IMR-90 (cell line): ENCODE data around the gene ELOVL1. TPM values are rescaled to one million over a fixed set of nuclear protein-coding genes. Genes with fewer than 3 reads are reported as not detected.

Experiments used
- ATAC-seq: fragments of 200-7000 bp; cut with Tn5 transposase; 2 replicates; pipeline ENCODE4 v1.9.1; 2020; ENCODE audit warnings: low read depth, mild to moderate bottlenecking, moderate library complexity
- BruUV-seq: library from RNA; stranded (reverse); fragments of 400-500 nt; replicated peaks from 2 replicates; lab custom pipeline; 2021; lab: Mats Ljungman, UMichigan
- CTCF ChIA-PET: fragments of 300-600 bp; formaldehyde crosslinking; extraction: SDS; loops from one replicate; lab custom pipeline; 2021; ENCODE audit warnings: antibody characterized with exemption; lab: Yijun Ruan, JAX
- POLR2A ChIA-PET: fragments of 300-600 bp; sonication (Branson Sonifier 250); formaldehyde crosslinking; loops from one replicate; lab custom pipeline; 2022; ENCODE audit warnings: antibody characterized with exemption; ENCODE audit not compliant: unreplicated experiment; lab: Charles Lee
- DNase-seq: peaks from one replicate; pipeline ENCODE4 v3.0.0; 2013
- H2AFZ ChIP-seq: replicated peaks from 2 replicates; pipeline ENCODE3; 2013; ENCODE audit warnings: low read length, mild to moderate bottlenecking; ENCODE audit not compliant: poor library complexity
- H2AK5ac ChIP-seq: 2 replicates; pipeline ENCODE4 v1.6.1; 2013; ENCODE audit warnings: low read depth, low read length, inconsistent platforms
- H2AK9ac ChIP-seq: replicated peaks from 2 replicates; pipeline ENCODE3; 2013; ENCODE audit warnings: mild to moderate bottlenecking, low read depth, low read length, moderate library complexity; ENCODE audit not compliant: poor library complexity
- H2BK120ac ChIP-seq: 2 replicates; pipeline ENCODE4 v1.6.1; 2013; ENCODE audit warnings: low read depth, low read length, inconsistent platforms
- H2BK15ac ChIP-seq: 3 replicates; pipeline ENCODE4 v1.6.1; 2013; ENCODE audit warnings: low read depth, low read length, inconsistent platforms
- H2BK20ac ChIP-seq: 2 replicates; pipeline ENCODE4 v1.6.1; 2013; ENCODE audit warnings: low read depth, mild to moderate bottlenecking, inconsistent platforms, low read length, moderate library complexity
- H2BK5ac ChIP-seq: 2 replicates; pipeline ENCODE4 v1.6.1; 2013; ENCODE audit warnings: mild to moderate bottlenecking, low read depth, low read length, inconsistent platforms; ENCODE audit not compliant: poor library complexity, severe bottlenecking
- H3K14ac ChIP-seq: replicated peaks from 2 replicates; pipeline ENCODE4 v1.6.1; 2013; ENCODE audit warnings: low read depth, low read length, inconsistent platforms
- H3K18ac ChIP-seq: 2 replicates; pipeline ENCODE4 v1.6.1; 2013; ENCODE audit warnings: low read depth, low read length, control low read depth
- H3K23ac ChIP-seq: 2 replicates; pipeline ENCODE4 v1.6.1; 2013; ENCODE audit warnings: low read depth, low read length, inconsistent platforms
- H3K27ac ChIP-seq: 2 replicates; pipeline ENCODE4 v1.5.1; 2013; ENCODE audit warnings: mild to moderate bottlenecking, control low read depth, low read length; ENCODE audit not compliant: insufficient read depth
- H3K27me3 ChIP-seq: 2 replicates; pipeline ENCODE4 v1.6.1; 2013; ENCODE audit warnings: low read length; ENCODE audit not compliant: control insufficient read depth, insufficient read depth
- H3K36me3 ChIP-seq: 2 replicates; pipeline ENCODE4 v1.6.1; 2013; ENCODE audit warnings: low read length, mixed read lengths; ENCODE audit not compliant: control insufficient read depth, insufficient read depth
- H3K4ac ChIP-seq: 2 replicates; pipeline ENCODE4 v1.6.1; 2013; ENCODE audit warnings: low read depth, low read length, inconsistent platforms
- H3K4me1 ChIP-seq: 2 replicates; pipeline ENCODE4 v1.6.1; 2013; ENCODE audit warnings: low read length, mixed read lengths; ENCODE audit not compliant: control insufficient read depth, insufficient read depth
- H3K4me2 ChIP-seq: 2 replicates; pipeline ENCODE4 v1.6.1; 2013; ENCODE audit warnings: low read depth, mild to moderate bottlenecking, control low read depth, low read length, moderate library complexity
- H3K4me3 ChIP-seq: 2 replicates; pipeline ENCODE4 v1.5.1; 2013; ENCODE audit warnings: low read depth, mild to moderate bottlenecking, control low read depth, low read length, moderate library complexity; ENCODE audit not compliant: insufficient read depth
- H3K56ac ChIP-seq: 2 replicates; pipeline ENCODE4 v1.6.1; 2013; ENCODE audit warnings: low read length, inconsistent platforms; ENCODE audit not compliant: insufficient read depth; ENCODE audit errors: extremely low read depth
- H3K79me1 ChIP-seq, 2 experiments: 2 replicates each; pipeline ENCODE4 v1.6.1; 2013; ENCODE audit warnings: low read length in 2 of 2, inconsistent platforms in 1 of 2, low read depth in 1 of 2
- H3K9ac ChIP-seq: 2 replicates; pipeline ENCODE4 v1.6.1; 2013; ENCODE audit warnings: low read depth, low read length, control low read depth
- H3K9me1 ChIP-seq: 2 replicates; pipeline ENCODE4 v1.6.1; 2013; ENCODE audit warnings: low read length, inconsistent platforms; ENCODE audit not compliant: insufficient read depth
- H3K9me3 ChIP-seq: 2 replicates; pipeline ENCODE4 v1.6.1; 2013; ENCODE audit warnings: low read length; ENCODE audit not compliant: control insufficient read depth, insufficient read depth
- H4K20me1 ChIP-seq: 2 replicates; pipeline ENCODE4 v1.6.1; 2013; ENCODE audit warnings: low read length, inconsistent platforms; ENCODE audit not compliant: insufficient read depth
- H4K5ac ChIP-seq: 2 replicates; pipeline ENCODE4 v1.6.1; 2013; ENCODE audit warnings: mild to moderate bottlenecking, low read depth, low read length, control low read depth
- H4K8ac ChIP-seq, 2 experiments: 2 replicates each; pipeline ENCODE4 v1.6.1; 2013; ENCODE audit warnings: low read depth in 2 of 2, low read length in 2 of 2, control low read depth in 1 of 2, inconsistent platforms in 1 of 2
- H4K91ac ChIP-seq: 2 replicates; pipeline ENCODE4 v1.6.1; 2013; ENCODE audit warnings: low read depth, low read length, inconsistent platforms; ENCODE audit not compliant: insufficient read depth
- BHLHE40 ChIP-seq: fragments of 150-350 bp; IDR thresholded peaks from 2 replicates; pipeline ENCODE4 v1.6.1; 2016; ENCODE audit warnings: mild to moderate bottlenecking, low read depth, low read length
- CEBPB ChIP-seq: IDR thresholded peaks from 2 replicates; pipeline ENCODE4 v1.6.1; 2012; ENCODE audit warnings: low read depth, low read length, improper control_type of control experiment
- CHD1 ChIP-seq: IDR thresholded peaks from 2 replicates; pipeline ENCODE4 v1.6.1; 2012; ENCODE audit warnings: low read depth, low read length, improper control_type of control experiment
- FOS ChIP-seq: fragments of 150-350 bp; IDR thresholded peaks from 2 replicates; pipeline ENCODE4 v1.6.1; 2016; ENCODE audit warnings: low read depth, low read length
- MAFK ChIP-seq: IDR thresholded peaks from 2 replicates; pipeline ENCODE4 v1.6.1; 2012; ENCODE audit warnings: low read depth, low read length, improper control_type of control experiment
- MAZ ChIP-seq: IDR thresholded peaks from 2 replicates; pipeline ENCODE4 v1.6.1; 2012; ENCODE audit warnings: low read depth, mild to moderate bottlenecking, low read length, improper control_type of control experiment, moderate library complexity, borderline replicate concordance
- MXI1 ChIP-seq: IDR thresholded peaks from 2 replicates; pipeline ENCODE4 v1.6.1; 2012; ENCODE audit warnings: low read depth, mild to moderate bottlenecking, low read length, moderate library complexity, borderline replicate concordance
- NFE2L2 ChIP-seq: fragments of 150-350 bp; IDR thresholded peaks from 2 replicates; pipeline ENCODE4 v1.6.1; 2016; ENCODE audit warnings: low read depth, mild to moderate bottlenecking, low read length
- POLR2A ChIP-seq: IDR thresholded peaks from 2 replicates; pipeline ENCODE4 v1.6.1; 2012; ENCODE audit warnings: mild to moderate bottlenecking, low read depth, low read length
- RAD21 ChIP-seq: IDR thresholded peaks from 2 replicates; pipeline ENCODE4 v1.6.1; 2012; ENCODE audit warnings: low read length, improper control_type of control experiment
- RCOR1 ChIP-seq: IDR thresholded peaks from 2 replicates; pipeline ENCODE4 v1.6.1; 2012; ENCODE audit warnings: mild to moderate bottlenecking, low read length, improper control_type of control experiment; ENCODE audit not compliant: insufficient replicate concordance
- RFX5 ChIP-seq: IDR thresholded peaks from 2 replicates; pipeline ENCODE4 v1.8.0; 2012; ENCODE audit warnings: low read depth, mild to moderate bottlenecking, low read length, moderate library complexity
- SMC3 ChIP-seq: fragments of 150-350 bp; IDR thresholded peaks from 2 replicates; pipeline ENCODE4 v1.6.1; 2016; ENCODE audit warnings: low read depth, mild to moderate bottlenecking, antibody characterized with exemption, low read length, moderate library complexity
- USF2 ChIP-seq: fragments of 150-350 bp; IDR thresholded peaks from 2 replicates; pipeline ENCODE4 v1.6.1; 2017; ENCODE audit warnings: mild to moderate bottlenecking, antibody characterized with exemption, low read length, low read depth
- WGBS, 2 experiments: methylation state at CpG; one replicate each; pipeline versions ENCODE4 v1.1.5 to v1.1.7; 2013; ENCODE audit warnings: missing lambda C conversion rate in 2 of 2; ENCODE audit not compliant: insufficient read length in 1 of 2; ENCODE audit errors: extremely low coverage in 2 of 2; 5-methylcytosine and 5-hydroxymethylcytosine counted together
- dilution Hi-C: fragments of 300-500 bp; cut with HindIII; formaldehyde crosslinking; loops from one replicate; pipeline ENCODE4 v1.14.3; 2018; ENCODE audit warnings: low sequenced_read_pairs; ENCODE audit not compliant: unreplicated experiment
- in situ Hi-C: fragments of 300-500 bp; cut with MboI; formaldehyde crosslinking; loops from 3 replicates; pipeline ENCODE4 v1.14.3; 2019; ENCODE audit warnings: low sequenced_read_pairs, inconsistent platforms, mixed read lengths
- intact Hi-C: fragments of 100-400 bp; cut with micrococcal nuclease; formaldehyde crosslinking; loops from 2 replicates; pipeline ENCODE4 v1.10.0; 2022
- polyA plus RNA-seq, 3 experiments: library from polyadenylated mRNA; depleted of rRNA; stranded (reverse); fragments of >200 nt; gene quantifications; 2 replicates each; pipeline ENCODE4 v1.2.3, GENCODE V29; 2012; ENCODE audit warnings: low replicate concordance in 1 of 3
- total RNA-seq: library from RNA; depleted of rRNA; stranded (reverse); fragments of >200 nt; gene quantifications from 2 replicates; pipeline ENCODE4 v1.2.3, GENCODE V29; 2012
- TF ChIP-seq, protein P1 (sequence below): conservative IDR thresholded peaks from 2 replicates; pipeline ENCODE4 v1.5.1; 2012; ENCODE audit warnings: mild to moderate bottlenecking, low read depth, low read length, improper control_type of control experiment
- TF ChIP-seq, protein P2 (sequence below): fragments of 150-350 bp; IDR thresholded peaks from 2 replicates; pipeline ENCODE4 v1.6.1; 2016; ENCODE audit warnings: low read depth, mild to moderate bottlenecking, low read length, moderate library complexity, borderline replicate concordance

ELOVL1 gene
- total and polyA plus RNA-seq, 2 of the 4 experiments (the other 2 are of a cell fraction): 88.9 to 211 TPM

DNA sequence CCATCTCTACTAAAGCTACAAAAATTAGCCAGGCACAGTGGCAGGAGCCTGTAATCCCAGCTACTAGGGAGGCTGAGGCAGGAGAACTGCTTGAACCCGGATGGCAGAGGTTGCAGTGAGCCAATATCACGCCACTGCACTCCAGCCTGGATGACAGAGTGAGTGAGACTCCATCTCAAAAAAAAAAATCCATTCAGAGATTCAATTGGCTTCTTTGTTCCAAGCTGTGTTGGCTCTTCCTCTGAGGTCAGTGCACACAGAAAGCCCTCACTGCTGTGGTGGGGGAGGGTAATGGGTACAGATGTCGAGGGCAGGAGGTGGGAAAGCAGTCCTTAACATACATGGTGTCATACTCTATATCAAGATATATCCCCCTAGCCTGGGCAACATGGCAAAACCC is 52.3 kb downstream of the ELOVL1 start:
- no peak overlapping the region for H3K4me2 ChIP-seq
- no CpG with 5 or more reads among the region's 3 CpGs for WGBS, 2 experiments
- no peak overlapping the region for H2AK5ac ChIP-seq
- no peak overlapping the region for H2AK9ac ChIP-seq
- no peak overlapping the region for H2BK20ac ChIP-seq
- no peak overlapping the region for H3K4ac ChIP-seq
- no peak overlapping the region for H3K9ac ChIP-seq
- H3K4me1 ChIP-seq: peaks cover 5% of the 10 kb centered on the region
- H2AFZ ChIP-seq: no peak overlapping the region
- ATAC-seq (no peak), DNase-seq (no peak)
- no peak for TF ChIP-seq SMC3
- TF ChIP-seq RFX5: no peak
- TF ChIP-seq FOS: no peak
- no peak for TF ChIP-seq RCOR1
- TF ChIP-seq, protein P1, sequence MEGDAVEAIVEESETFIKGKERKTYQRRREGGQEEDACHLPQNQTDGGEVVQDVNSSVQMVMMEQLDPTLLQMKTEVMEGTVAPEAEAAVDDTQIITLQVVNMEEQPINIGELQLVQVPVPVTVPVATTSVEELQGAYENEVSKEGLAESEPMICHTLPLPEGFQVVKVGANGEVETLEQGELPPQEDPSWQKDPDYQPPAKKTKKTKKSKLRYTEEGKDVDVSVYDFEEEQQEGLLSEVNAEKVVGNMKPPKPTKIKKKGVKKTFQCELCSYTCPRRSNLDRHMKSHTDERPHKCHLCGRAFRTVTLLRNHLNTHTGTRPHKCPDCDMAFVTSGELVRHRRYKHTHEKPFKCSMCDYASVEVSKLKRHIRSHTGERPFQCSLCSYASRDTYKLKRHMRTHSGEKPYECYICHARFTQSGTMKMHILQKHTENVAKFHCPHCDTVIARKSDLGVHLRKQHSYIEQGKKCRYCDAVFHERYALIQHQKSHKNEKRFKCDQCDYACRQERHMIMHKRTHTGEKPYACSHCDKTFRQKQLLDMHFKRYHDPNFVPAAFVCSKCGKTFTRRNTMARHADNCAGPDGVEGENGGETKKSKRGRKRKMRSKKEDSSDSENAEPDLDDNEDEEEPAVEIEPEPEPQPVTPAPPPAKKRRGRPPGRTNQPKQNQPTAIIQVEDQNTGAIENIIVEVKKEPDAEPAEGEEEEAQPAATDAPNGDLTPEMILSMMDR: no peak
- no peak for TF ChIP-seq CEBPB
- no peak for TF ChIP-seq RAD21
- no peak for TF ChIP-seq NFE2L2
- no peak for TF ChIP-seq CHD1
- no peak for TF ChIP-seq USF2
- TF ChIP-seq BHLHE40: no peak
- TF ChIP-seq MAFK: no peak
- TF ChIP-seq, protein P2, sequence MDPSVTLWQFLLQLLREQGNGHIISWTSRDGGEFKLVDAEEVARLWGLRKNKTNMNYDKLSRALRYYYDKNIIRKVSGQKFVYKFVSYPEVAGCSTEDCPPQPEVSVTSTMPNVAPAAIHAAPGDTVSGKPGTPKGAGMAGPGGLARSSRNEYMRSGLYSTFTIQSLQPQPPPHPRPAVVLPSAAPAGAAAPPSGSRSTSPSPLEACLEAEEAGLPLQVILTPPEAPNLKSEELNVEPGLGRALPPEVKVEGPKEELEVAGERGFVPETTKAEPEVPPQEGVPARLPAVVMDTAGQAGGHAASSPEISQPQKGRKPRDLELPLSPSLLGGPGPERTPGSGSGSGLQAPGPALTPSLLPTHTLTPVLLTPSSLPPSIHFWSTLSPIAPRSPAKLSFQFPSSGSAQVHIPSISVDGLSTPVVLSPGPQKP: no peak
- TF ChIP-seq MAZ: no peak
- no peak for TF ChIP-seq MXI1
- no peak for TF ChIP-seq POLR2A
- no peak overlapping the region for H4K5ac ChIP-seq
- no peak overlapping the region for H4K91ac ChIP-seq
- H3K27ac ChIP-seq: no peak overlapping the region
- dilution Hi-C loops (no loop called here), in situ Hi-C loops (no loop called here), intact Hi-C loops (no loop called here)
- H2BK15ac ChIP-seq: no peak overlapping the region
- H4K8ac ChIP-seq: no peak overlapping the region
- no peak overlapping the region for H2BK120ac ChIP-seq
- no TSS peak for BruUV-seq
- H3K9me3 ChIP-seq: no peaks in the 10 kb centered on the region
- H2BK5ac ChIP-seq: no peak overlapping the region
- H3K56ac ChIP-seq: no peak overlapping the region
- peaks cover 3% of the 10 kb centered on the region; the same call in 1 of the 2 replicates for H3K9me1 ChIP-seq
- H3K79me1 ChIP-seq: no peaks in the 10 kb centered on the region
- CTCF ChIA-PET: interaction anchor here (0.6 kb wide), 1 partner anchor 38 kb away, joined by 3 read pairs; no protein-coding TSS in a partner anchor
- no peak overlapping the region for H3K18ac ChIP-seq
- H3K27me3 ChIP-seq: peaks cover 2% of the 10 kb centered on the region; the same call in 1 of the 2 replicates
- POLR2A ChIA-PET: no interaction called here
- H3K36me3 ChIP-seq: no peaks in the 10 kb centered on the region
- no peak overlapping the region for H3K4me3 ChIP-seq
- no peak overlapping the region for H3K14ac ChIP-seq
- H4K20me1 ChIP-seq: no peaks in the 10 kb centered on the region
- H3K23ac ChIP-seq: no peak overlapping the region
